GM18511 (cell line): ENCODE results near the gene FOXM1.
A peak's percentile ranks its signal among the peaks of the same experiment; 100 is the strongest.

Experiments
- ATAC-seq: cut with Tn5 transposase; IDR thresholded peaks from one replicate; pipeline ENCODE4 v1.9.1; 2021; ENCODE audit warnings: mild to moderate bottlenecking, moderate library complexity; ENCODE audit not compliant: unreplicated experiment

FOXM1 gene

GRCh38 chr12:2841056-2841650, 35.8 kb downstream of the FOXM1 start:
- ATAC-seq: no peak

GRCh38 chr12:2836574-2836973, 40.4 kb downstream of the FOXM1 start:
- ATAC-seq: no peak

GRCh38 chr12:2835691-2836403, 41.1 kb downstream of the FOXM1 start:
- ATAC-seq: no peak

- ATAC-seq: no peak
Measured at GRCh38 chr12:2834581-2835491, 42.1 kb downstream of the FOXM1 start, which contains the start of gene NRIP2. TSS of gene NRIP2 (minus strand) at chr12:2835035. CDS start at chr12:2834983, 52 bp downstream.

DNA sequence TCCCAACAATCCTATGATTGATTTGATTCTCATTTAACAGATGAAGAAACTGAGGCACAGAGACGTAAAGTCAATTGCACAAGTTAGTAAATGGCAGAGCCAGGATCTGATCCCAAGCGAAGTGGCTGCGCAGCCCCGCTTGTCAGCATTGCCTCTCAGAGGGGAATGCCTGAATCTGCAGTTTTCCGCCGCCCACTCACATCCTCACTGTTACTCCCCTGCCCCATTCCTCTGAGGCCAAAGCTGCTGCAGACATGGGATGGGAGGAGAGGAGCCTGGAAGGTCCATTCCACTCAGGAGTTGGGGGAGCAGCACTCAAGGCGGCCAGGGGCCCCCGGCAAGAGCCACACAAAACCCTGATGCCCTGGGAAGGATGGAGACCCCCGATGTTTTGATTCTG, 43.2 kb downstream of the FOXM1 start:
- no peak for ATAC-seq

DNA sequence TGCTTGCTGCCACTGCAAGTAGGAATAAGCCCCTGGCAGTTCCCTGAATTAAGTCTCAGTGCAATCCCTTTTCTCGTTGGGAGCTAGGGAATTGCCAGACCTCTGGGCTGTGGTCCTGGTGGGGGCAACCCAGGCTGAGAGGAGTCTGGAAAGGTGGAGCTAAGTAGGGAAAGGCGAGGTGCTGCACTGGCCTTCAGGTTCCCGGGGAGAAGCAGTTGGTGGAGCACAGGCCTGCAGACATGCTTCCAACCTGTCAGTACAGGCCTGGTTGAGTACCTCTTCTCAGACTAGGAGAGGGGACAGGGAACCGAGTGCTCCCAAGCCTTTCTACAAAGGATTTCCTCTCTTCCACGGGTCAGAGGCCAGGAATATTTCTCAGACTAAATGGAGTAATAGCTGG, 43.6 kb downstream of the FOXM1 start:
- no peak for ATAC-seq

DNA sequence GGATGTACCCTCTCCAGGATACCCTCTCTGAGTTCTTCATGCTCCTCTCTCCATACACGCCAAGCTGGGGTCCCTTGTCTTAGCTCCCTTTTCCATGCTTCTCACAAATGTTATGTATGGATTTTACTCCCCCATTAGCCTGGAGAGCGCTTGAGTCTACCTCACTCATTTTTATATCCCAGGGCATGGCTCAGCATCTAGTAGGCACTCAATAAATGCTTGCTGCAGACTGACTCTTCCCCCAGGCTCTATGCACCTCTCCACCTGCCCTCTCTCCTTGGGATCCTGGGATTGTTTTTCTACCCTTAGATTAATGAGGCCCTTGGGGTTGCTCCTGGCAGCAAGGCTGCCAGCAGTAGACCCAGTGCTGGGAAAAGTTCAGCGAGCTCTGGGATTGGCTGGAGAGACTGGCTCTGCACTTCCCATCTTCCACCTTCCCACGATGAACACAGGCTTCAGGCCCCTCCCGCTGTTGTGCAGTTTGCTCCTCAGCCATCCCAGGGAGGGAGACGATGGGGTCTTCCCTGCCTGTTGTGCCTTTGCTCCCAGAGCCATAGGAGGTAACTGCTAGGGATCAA, 44.3 kb downstream of the FOXM1 start:
- no peak for ATAC-seq

- no peak for ATAC-seq
Measured at GRCh38 chr12:2829275-2829674, 47.7 kb downstream of the FOXM1 start.

DNA sequence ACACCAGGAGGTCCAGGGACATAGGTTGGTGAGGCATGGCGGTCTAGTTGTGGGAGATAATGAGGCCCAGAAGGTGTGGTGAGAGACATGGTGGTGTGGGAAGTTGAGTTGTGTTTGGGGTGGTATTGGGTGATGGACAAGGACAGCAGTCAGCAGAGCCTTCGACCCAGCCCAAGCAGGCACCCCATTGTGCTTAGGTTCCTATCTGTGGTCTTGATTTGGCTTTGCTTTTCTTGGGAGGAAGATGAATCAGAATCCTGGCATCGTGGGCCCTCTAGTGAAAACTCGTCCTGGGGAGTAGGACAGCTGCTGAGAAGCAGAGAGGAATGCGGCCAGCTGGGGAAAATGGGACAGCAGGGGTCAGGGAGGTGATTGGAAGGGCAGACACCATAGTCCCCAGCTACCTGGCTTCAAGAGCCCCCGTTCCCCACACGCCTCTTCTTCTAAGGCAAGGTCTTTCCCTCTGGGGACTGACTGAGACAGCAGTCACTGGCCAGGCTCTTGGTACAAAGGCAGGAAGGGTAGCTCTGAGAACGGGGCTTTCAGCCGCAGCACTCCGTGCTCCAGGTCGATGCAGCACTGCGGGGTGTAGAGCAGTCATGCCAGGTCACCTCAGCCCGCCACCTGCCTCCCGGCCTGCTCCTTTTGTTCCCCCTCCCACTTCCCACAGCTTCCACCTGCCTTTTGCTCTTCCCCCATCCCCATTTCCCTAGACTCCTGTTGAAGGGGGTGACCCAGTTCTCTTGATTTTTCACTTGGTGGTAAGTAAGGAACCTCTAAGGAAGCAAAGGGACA, 50.1 kb downstream of the FOXM1 start:
- ATAC-seq: no peak

DNA sequence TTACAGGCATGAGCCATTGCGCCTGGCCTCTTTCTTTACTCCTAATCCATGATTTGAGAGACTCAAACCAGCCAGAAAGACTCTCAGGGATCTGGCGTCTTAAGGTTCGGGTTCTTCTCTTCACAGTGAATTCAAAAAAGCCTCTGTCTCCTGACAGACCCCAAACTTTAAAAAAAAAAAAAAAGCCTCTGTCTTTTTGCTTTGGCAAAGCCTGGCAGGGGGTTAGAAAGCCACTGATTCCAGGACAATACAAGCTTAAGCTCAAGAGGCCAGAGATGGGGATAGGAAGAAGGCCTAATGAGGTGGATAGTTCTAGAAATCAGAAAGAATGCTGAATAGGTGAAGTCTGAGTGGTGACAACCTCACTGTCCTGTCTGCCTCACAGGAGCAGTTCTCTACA, 50.9 kb downstream of the FOXM1 start:
- no peak for ATAC-seq

GRCh38 chr12:2825132-2825531, 51.8 kb downstream of the FOXM1 start:
- ATAC-seq: no peak

DNA sequence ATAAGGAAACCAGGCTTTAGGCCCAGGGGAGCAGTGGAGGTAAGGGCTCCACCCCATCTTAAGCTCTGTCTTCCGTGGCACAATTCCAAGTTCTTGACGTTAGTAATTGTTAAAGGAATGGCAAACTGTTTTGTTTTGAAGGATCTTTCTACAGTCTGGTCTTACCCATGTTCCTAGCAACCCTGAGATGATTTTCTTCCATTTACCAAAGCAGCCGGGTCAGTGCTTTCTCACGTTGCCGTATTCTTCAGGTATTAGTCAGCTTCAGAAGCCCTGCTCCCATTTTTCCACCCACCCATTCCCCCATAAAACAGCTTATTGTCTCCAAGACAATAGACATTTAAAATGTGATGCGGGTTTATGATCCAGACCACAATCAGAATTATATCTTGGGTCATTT, 52.4 kb downstream of the FOXM1 start:
- ATAC-seq: no peak

GRCh38 chr12:2823483-2823882, 53.5 kb downstream of the FOXM1 start:
- no peak for ATAC-seq

DNA sequence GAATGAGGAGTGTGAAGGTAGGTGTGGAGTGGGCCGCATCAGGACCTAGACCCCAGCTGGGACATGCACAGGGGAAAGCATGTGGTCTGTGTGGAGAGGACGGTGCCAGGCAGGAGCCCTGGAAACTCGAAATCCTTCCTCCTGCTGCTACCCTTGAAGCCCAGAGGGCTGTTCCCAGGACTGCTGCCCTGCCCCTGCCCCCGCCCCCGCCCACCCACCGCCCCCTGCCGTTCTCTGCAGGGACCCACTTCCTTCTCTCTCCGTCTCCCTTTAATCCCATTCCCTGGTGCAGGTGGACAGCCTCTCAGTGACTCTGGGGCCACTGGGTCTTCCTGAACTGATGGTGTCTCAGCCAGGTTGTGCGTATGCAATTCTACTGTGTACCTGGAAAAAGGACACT, 56.5 kb downstream of the FOXM1 start:
- no peak for ATAC-seq

GRCh38 chr12:2819810-2820209, 57.2 kb downstream of the FOXM1 start:
- ATAC-seq: no peak

DNA sequence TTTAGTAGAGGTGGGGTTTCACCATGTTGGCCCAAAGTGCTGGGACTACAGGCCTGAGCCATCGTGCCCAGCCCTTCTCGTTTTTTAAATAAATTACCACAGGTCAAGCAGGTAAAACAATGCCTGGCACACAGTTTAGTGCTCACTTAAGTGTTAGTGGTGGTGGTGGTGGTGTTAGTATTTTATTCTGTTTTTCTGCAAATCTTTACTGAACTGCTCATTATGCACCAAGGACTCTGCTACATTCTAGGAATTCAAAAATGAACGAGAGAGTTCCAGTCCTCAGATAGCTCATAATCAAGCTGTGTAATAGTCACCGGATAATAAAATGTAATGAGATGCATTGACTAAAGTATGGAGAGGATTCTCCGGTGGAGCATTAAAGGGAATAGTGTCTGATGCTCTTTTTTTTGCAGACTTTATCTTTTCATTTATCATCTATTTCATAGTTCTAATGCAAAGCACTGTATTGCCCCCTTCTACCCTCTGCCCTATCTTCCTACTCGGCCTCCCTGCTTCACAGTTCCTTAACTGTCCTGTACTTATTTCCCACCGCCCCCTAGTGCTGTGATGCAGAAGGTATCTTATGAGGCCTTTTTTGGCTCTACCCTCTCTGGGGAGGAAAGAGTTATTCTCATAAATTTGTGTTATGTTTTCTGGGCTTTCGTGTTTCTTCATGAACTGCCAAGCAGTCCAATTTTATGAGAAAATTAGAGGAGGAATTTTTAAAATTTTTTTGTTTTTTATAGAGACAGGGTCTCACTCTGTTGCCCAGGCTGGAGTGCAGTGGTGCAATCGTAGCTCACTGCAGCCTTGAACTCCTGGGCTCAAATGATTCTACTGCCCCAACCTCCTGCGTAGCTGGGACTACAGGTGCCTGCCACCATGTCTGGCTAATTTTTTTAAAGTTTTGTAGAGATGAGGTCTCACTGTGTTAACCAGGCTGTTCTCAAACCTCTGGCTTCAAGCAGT, 63.5 kb downstream of the FOXM1 start:
- ATAC-seq: peak; percentile 1

DNA sequence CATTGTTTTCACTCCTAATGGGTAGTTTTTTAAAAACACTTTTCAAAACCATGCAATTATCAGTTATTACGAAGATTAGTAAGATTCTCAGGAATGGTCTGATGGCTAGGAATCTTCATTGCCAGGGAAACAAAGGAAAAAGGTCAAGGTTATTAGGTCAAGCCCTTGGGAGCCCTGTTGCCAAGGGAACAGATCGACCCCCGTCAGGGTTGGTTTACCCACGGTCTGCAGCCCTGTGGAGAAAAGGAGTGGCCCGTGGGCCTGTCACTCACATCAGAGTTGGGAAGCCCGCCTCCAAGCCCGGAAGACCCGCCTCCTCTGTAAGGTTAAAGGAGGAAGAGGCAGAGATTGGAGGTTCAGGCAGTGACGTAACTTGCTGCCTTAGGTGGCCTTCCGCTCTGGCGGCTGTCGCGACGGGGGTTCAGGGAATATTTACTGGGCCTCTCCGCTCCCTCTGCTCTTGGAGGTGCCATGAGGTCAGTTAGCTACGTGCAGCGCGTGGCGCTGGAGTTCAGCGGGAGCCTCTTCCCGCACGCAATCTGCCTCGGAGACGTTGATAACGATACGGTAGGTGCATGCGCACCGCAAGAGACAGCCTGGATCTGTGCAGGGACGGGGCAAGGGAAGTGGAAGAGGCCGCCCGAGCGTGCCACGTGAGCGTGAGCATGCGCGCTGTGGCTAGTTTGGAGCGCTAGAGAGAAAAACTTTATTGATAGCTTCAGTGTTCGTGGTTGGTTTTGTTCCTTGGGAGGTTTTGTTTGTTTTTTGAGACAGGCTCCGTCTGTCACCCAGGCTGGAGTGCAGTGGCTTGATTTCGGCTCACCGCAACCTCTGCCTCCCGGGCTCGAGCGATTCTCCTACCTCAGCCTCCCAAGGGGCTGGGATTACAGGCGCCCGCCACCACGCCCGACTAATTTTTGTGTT, 64.4 kb downstream of the FOXM1 start, which contains the start of gene ITFG2:
Gene ITFG2 (plus strand): TSS at position 379 of the 924 bp plus-strand sequence. CDS start 93 bp downstream, at position 472.
- peak; percentile 96 for ATAC-seq

DNA sequence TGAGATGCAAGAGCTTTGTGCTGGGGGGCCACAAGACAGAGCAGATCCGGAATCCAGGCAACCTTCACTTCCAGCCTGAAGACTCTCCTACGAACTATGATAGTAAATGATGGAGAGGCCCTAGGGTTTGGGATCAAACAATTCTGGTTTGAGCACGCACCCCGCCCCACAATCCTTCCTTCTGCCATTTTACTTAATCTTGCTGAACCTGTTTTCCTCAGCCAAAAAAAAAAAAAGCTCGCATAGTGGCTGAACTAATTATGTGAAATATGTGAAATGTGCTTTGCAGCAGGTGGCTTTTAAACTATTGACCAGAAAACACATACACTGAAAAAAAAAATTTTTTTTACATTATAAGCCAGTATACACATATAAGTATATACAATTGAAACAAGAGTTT, 65.2 kb downstream of the FOXM1 start:
- ATAC-seq: no peak
